ENCODE results near the gene LARGE1. TPM values are rescaled to one million over a fixed set of nuclear protein-coding genes. Genes with fewer than 3 reads are reported as not detected.

LARGE1 gene
- total RNA-seq, 1 experiment from 2014 or later: 5.2 TPM

- H3K9me3 Mint-ChIP-seq (ENCODE audit: unreplicated experiment): no peaks in the 10 kb centered on the region
- peaks cover 6% of the 10 kb centered on the region for H3K36me3 Mint-ChIP-seq (ENCODE audit: insufficient read depth, unreplicated experiment)
- no peak overlapping the region for H3K27ac Mint-ChIP-seq (ENCODE audit: low read depth, unreplicated experiment)
- TF ChIP-seq CTCF (IDR thresholded peaks at IDR 0.05; ENCODE audit: unreplicated experiment): no peak
- H3K4me3 Mint-ChIP-seq (ENCODE audit: unreplicated experiment): no peak overlapping the region
- intact Hi-C loops (cut with micrococcal nuclease): no loop called here
- no peak for DNase-seq (ENCODE audit: unreplicated experiment)
- CTCF ChIA-PET: interaction anchor here (0.9 kb wide), 1 partner anchor 8 kb away, joined by 3 read pairs; no protein-coding TSS in a partner anchor
- POLR2A ChIA-PET: no interaction called here
- H3K4me1 Mint-ChIP-seq (ENCODE audit: insufficient read depth, unreplicated experiment): no peaks in the 10 kb centered on the region
- no peaks in the 10 kb centered on the region for H3K27me3 Mint-ChIP-seq (ENCODE audit: insufficient read depth, unreplicated experiment)
- BruUV-seq (replicated peaks): no TSS peak
Observed at GRCh38 chr22:33332538-33332937, 587.7 kb downstream of the LARGE1 start.

DNA sequence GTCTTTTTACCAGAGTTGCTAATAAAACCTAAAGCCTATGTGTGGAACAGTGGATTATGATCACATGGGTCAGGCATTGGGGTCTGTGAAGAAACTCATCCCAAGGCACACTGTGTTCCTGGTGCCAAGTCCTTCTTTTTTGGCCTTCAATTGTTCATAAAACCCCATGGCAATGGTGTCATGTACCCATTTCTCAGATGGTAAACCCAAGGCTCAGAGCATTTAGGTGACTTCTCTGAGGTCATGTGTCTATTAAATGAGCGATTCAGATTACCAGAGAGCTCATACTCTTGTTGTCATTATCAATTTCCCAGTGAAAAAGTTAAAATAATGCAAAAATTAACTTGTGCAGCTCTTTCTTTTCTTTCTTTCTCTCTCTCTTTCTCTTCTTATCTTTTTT, 589.3 kb downstream of the LARGE1 start:
- H3K9me3 Mint-ChIP-seq (ENCODE audit: unreplicated experiment): no peaks in the 10 kb centered on the region
- H3K36me3 Mint-ChIP-seq (ENCODE audit: insufficient read depth, unreplicated experiment): peaks cover 6% of the 10 kb centered on the region
- POLR2A ChIA-PET: no interaction called here
- BruUV-seq (replicated peaks): no TSS peak
- no peak for TF ChIP-seq CTCF (IDR thresholded peaks at IDR 0.05; ENCODE audit: unreplicated experiment)
- CTCF ChIA-PET: interaction anchor here (0.6 to 0.9 kb wide), 2 partner anchors 1441 to 1906 kb away, joined by 3 read pairs; no protein-coding TSS in a partner anchor
- no peak for DNase-seq (ENCODE audit: unreplicated experiment)
- intact Hi-C loops (cut with micrococcal nuclease): no loop called here
- no peaks in the 10 kb centered on the region for H3K27me3 Mint-ChIP-seq (ENCODE audit: insufficient read depth, unreplicated experiment)
- no peak overlapping the region for H3K27ac Mint-ChIP-seq (ENCODE audit: low read depth, unreplicated experiment)
- no peak overlapping the region for H3K4me3 Mint-ChIP-seq (ENCODE audit: unreplicated experiment)
- no peaks in the 10 kb centered on the region for H3K4me1 Mint-ChIP-seq (ENCODE audit: insufficient read depth, unreplicated experiment)

GRCh38 chr22:33330534-33330933, 589.7 kb downstream of the LARGE1 start:
- H3K27me3 Mint-ChIP-seq (ENCODE audit: insufficient read depth, unreplicated experiment): no peaks in the 10 kb centered on the region
- no peak for DNase-seq (ENCODE audit: unreplicated experiment)
- no peak for TF ChIP-seq CTCF (IDR thresholded peaks at IDR 0.05; ENCODE audit: unreplicated experiment)
- no TSS peak for BruUV-seq (replicated peaks)
- H3K4me3 Mint-ChIP-seq (ENCODE audit: unreplicated experiment): no peak overlapping the region
- ChIA-PET CTCF (interaction anchor here (1.3 kb wide), 1 partner anchor 11 kb away, joined by 4 read pairs; no protein-coding TSS in a partner anchor), POLR2A (no interaction called here)
- intact Hi-C loops (cut with micrococcal nuclease): no loop called here
- H3K4me1 Mint-ChIP-seq (ENCODE audit: insufficient read depth, unreplicated experiment): no peaks in the 10 kb centered on the region
- H3K9me3 Mint-ChIP-seq (ENCODE audit: unreplicated experiment): no peaks in the 10 kb centered on the region
- H3K36me3 Mint-ChIP-seq (ENCODE audit: insufficient read depth, unreplicated experiment): peaks cover 6% of the 10 kb centered on the region
- no peak overlapping the region for H3K27ac Mint-ChIP-seq (ENCODE audit: low read depth, unreplicated experiment)

- no peak overlapping the region for H3K27ac Mint-ChIP-seq (ENCODE audit: low read depth, unreplicated experiment)
- no peaks in the 10 kb centered on the region for H3K4me1 Mint-ChIP-seq (ENCODE audit: insufficient read depth, unreplicated experiment)
- peaks cover 6% of the 10 kb centered on the region for H3K36me3 Mint-ChIP-seq (ENCODE audit: insufficient read depth, unreplicated experiment)
- CTCF ChIA-PET: interaction anchor here (0.7 to 1.3 kb wide), 3 partner anchors 10 to 146 kb away, joined by 4 to 5 read pairs (median 4); no protein-coding TSS in a partner anchor
- H3K9me3 Mint-ChIP-seq (ENCODE audit: unreplicated experiment): no peaks in the 10 kb centered on the region
- TF ChIP-seq CTCF (IDR thresholded peaks at IDR 0.05; ENCODE audit: unreplicated experiment): no peak
- no peak overlapping the region for H3K4me3 Mint-ChIP-seq (ENCODE audit: unreplicated experiment)
- intact Hi-C loops (cut with micrococcal nuclease): no loop called here
- no peak for DNase-seq (ENCODE audit: unreplicated experiment)
- POLR2A ChIA-PET: interaction anchor here (0.7 kb wide), 1 partner anchor 19 kb away, joined by 3 read pairs; no protein-coding TSS in a partner anchor
- H3K27me3 Mint-ChIP-seq (ENCODE audit: insufficient read depth, unreplicated experiment): no peaks in the 10 kb centered on the region
- no TSS peak for BruUV-seq (replicated peaks)
Observed at GRCh38 chr22:33329398-33329797, 590.9 kb downstream of the LARGE1 start.

Data from MCF 10A (cell line).